GM19035 (cell line): ENCODE data around the gene CLDN15.
"Not testable (repeated sequence)": the region's sequence is repeated elsewhere in the genome, so short reads cannot be mapped to it uniquely, and the experiment has no call there.

Source experiments
- ATAC-seq: cut with Tn5 transposase; IDR thresholded peaks from one replicate; pipeline ENCODE4 v1.9.1; 2021; ENCODE audit not compliant: unreplicated experiment

The CLDN15 gene

GRCh38 chr7:101237206-101238067 is at the start of gene CLDN15:
Gene CLDN15 (minus strand): TSS chr7:101237802. CDS start chr7:101237581, 221 bp downstream.
- no peak for ATAC-seq

GRCh38 chr7:101287032-101287431 is 49.4 kb upstream of the CLDN15 start:
- ATAC-seq = no peak

- ATAC-seq = not testable (repeated sequence)
Measured at GRCh38 chr7:101285880-101286279, 48.3 kb upstream of the CLDN15 start.

- ATAC-seq = no peak
Measured at GRCh38 chr7:101285171-101285570, 47.6 kb upstream of the CLDN15 start.

GRCh38 chr7:101280912-101281311 is 43.3 kb upstream of the CLDN15 start:
- ATAC-seq = not testable (repeated sequence)

GRCh38 chr7:101278461-101279292 is 41.1 kb upstream of the CLDN15 start:
- no peak for ATAC-seq

GRCh38 chr7:101277155-101277554 is 39.6 kb upstream of the CLDN15 start:
- ATAC-seq = no peak

GRCh38 chr7:101273206-101273605 is 35.6 kb upstream of the CLDN15 start:
- no peak for ATAC-seq

- ATAC-seq = no peak
Measured at GRCh38 chr7:101271021-101271420, 33.4 kb upstream of the CLDN15 start.

- no peak for ATAC-seq
Measured at GRCh38 chr7:101269664-101270063, 32.1 kb upstream of the CLDN15 start.

GRCh38 chr7:101265622-101266516 is 28.3 kb upstream of the CLDN15 start:
- no peak for ATAC-seq

- ATAC-seq = not testable (repeated sequence)
Measured at GRCh38 chr7:101264102-101264706, 26.6 kb upstream of the CLDN15 start.

- no peak for ATAC-seq
Measured at GRCh38 chr7:101258243-101258731, 20.7 kb upstream of the CLDN15 start.

- no peak for ATAC-seq
Measured at GRCh38 chr7:101255796-101256195, 18.2 kb upstream of the CLDN15 start.

- ATAC-seq = not testable (repeated sequence)
Measured at GRCh38 chr7:101253199-101253598, 15.6 kb upstream of the CLDN15 start.

GRCh38 chr7:101251871-101252659 is 14.5 kb upstream of the CLDN15 start:
- ATAC-seq = peak; percentile 97

GRCh38 chr7:101250324-101250723 is 12.7 kb upstream of the CLDN15 start:
- no peak for ATAC-seq

GRCh38 chr7:101248276-101248675 is 10.7 kb upstream of the CLDN15 start:
- no peak for ATAC-seq

GRCh38 chr7:101245147-101245668 is 7.6 kb upstream of the CLDN15 start:
- no peak for ATAC-seq
